ENCODE results near the gene PRDX2.

DNA sequence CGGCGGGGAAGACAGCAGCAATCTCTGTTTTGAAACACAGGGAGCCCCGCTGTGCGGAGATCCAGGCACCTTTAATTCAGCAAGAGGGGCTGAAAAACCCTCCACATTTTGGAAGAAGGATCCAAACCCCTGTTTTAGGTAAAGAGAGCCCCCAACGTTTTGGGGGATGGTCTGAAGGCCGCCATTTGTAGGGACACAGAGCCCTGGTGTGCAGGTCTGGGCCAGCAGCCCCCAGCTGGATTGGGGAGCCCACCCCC lies 22.8 kb downstream of the PRDX2 start:
- TF ChIP-seq, protein P1, sequence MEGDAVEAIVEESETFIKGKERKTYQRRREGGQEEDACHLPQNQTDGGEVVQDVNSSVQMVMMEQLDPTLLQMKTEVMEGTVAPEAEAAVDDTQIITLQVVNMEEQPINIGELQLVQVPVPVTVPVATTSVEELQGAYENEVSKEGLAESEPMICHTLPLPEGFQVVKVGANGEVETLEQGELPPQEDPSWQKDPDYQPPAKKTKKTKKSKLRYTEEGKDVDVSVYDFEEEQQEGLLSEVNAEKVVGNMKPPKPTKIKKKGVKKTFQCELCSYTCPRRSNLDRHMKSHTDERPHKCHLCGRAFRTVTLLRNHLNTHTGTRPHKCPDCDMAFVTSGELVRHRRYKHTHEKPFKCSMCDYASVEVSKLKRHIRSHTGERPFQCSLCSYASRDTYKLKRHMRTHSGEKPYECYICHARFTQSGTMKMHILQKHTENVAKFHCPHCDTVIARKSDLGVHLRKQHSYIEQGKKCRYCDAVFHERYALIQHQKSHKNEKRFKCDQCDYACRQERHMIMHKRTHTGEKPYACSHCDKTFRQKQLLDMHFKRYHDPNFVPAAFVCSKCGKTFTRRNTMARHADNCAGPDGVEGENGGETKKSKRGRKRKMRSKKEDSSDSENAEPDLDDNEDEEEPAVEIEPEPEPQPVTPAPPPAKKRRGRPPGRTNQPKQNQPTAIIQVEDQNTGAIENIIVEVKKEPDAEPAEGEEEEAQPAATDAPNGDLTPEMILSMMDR (IDR thresholded peaks at IDR 0.05), result no peak
- TF ChIP-seq POLR2A (IDR thresholded peaks at IDR 0.05), result no peak
